Measurements from ENCODE around the gene SNRNP25.
"Not testable (repeated sequence)": the region's sequence is repeated elsewhere in the genome, so short reads cannot be mapped to it uniquely, and the experiment has no call there.

The SNRNP25 gene

GRCh38 chr16:53346-54236 is at the start of gene SNRNP25, which contains the start of gene POLR3K:
Gene SNRNP25, plus strand, starts transcription at chr16:53828. Its CDS starts 189 bp downstream, at chr16:54017.
Gene POLR3K, minus strand, starts transcription at chr16:53608. Its CDS starts 22 bp downstream, at chr16:53586.
- peak; percentile 94 for DNase-seq (ENCODE audit: low read depth)

GRCh38 chr16:9903-10665 is 43.5 kb upstream of the SNRNP25 start:
- no peak for DNase-seq (ENCODE audit: low read depth)
- H3K4me3 ChIP-seq (ENCODE audit: low read depth, low read length), result peak overlapping the region; percentile 36

More at GRCh38 chr16:53346-54236, at the start of gene SNRNP25, which contains the start of gene POLR3K:
- H3K4me3 ChIP-seq (ENCODE audit: low read depth, low read length), result peak within 1 kb of the TSS; percentile 87

GRCh38 chr16:10772-11171 is 42.9 kb upstream of the SNRNP25 start:
- not testable (repeated sequence) for H3K4me3 ChIP-seq (ENCODE audit: low read depth, low read length); DNase-seq (ENCODE audit: low read depth)

- H3K4me3 ChIP-seq (ENCODE audit: low read depth, low read length); DNase-seq (ENCODE audit: low read depth): not testable (repeated sequence)
Observed at GRCh38 chr16:17062-17765, 36.4 kb upstream of the SNRNP25 start.

DNA sequence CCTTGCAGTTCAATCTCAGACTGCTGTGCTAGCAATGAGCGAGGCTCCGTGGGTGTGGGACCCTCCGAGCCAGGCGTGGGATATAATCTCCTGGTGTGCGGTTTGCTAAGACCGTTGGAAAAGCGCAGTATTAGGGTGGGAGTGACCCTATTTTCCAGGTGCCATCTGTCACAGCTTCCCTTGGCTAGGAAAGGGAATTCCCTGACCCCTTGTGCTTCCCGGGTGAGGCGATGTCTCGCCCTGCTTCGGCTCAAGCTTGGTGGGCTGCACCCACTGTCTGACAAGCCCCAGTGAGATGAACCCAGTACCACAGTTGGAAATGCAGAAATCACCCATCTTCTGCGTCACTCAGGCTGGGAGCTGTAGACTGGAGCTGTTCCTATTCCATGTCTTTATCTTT is 32.7 kb upstream of the SNRNP25 start:
- H3K4me3 ChIP-seq (ENCODE audit: low read depth, low read length); DNase-seq (ENCODE audit: low read depth): not testable (repeated sequence)

GRCh38 chr16:24151-24550 is 29.5 kb upstream of the SNRNP25 start:
- not testable (repeated sequence) for DNase-seq (ENCODE audit: low read depth); H3K4me3 ChIP-seq (ENCODE audit: low read depth, low read length)

- not testable (repeated sequence) for DNase-seq (ENCODE audit: low read depth); H3K4me3 ChIP-seq (ENCODE audit: low read depth, low read length)
Observed at GRCh38 chr16:25926-26348, 27.7 kb upstream of the SNRNP25 start.

- not testable (repeated sequence) for H3K4me3 ChIP-seq (ENCODE audit: low read depth, low read length); DNase-seq (ENCODE audit: low read depth)
Observed at GRCh38 chr16:30627-31026, 23.0 kb upstream of the SNRNP25 start.

- not testable (repeated sequence) for H3K4me3 ChIP-seq (ENCODE audit: low read depth, low read length); DNase-seq (ENCODE audit: low read depth)
Observed at GRCh38 chr16:33154-33876, 20.3 kb upstream of the SNRNP25 start.

DNA sequence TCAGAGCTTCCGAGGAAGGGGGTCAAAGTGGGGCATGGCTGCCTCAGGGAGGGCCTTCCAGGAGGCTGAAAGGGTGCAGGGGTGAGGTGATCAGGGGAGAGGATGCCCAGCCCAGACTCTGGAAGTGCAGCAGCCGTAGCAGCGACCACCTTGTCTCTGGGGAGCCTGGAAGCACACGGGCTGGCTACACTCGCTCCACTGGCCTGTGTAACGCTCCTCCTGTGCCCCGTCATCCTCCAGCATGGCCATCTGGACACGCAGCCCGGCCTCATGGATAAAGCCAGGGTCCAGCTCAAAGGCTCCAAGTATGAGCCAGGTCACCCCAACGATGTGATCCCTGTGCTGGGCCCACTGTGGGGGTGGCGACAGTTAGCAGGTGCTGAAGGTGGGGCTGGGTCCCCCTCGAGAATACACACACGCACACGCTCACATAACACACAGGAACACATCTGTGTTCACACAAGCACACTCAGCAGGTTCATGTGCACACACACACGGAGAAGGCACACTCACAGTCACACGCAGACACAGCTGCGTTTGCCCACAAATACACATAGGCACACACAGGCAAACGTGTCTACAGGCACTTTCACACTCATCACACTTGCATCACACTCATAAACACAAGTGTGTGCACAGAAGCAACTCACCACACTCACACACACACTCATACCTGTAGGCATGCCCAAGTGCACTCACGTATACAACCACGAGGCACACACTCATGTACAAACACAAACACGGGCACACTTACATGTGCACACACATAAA is 19.6 kb upstream of the SNRNP25 start:
- no peak overlapping the region for H3K4me3 ChIP-seq (ENCODE audit: low read depth, low read length)
- no peak for DNase-seq (ENCODE audit: low read depth)

DNA sequence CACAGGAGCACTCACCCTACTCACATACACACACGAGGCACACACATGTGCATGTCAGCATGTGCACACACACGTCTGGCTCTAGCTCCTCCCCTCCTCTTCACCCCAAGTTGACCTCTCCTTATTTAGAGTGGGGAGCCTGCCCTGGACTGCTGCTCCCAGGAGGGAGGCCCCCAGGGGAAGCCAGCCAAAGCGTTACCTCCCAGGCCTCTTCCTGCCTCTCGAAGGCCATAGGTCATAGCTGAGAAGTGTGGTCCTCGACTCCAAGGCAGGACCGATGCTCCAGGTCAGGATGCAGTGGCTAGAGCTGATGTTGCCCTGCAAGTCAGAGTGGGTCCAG is 19.0 kb upstream of the SNRNP25 start:
- DNase-seq (ENCODE audit: low read depth), result no peak
- no peak overlapping the region for H3K4me3 ChIP-seq (ENCODE audit: low read depth, low read length)

DNA sequence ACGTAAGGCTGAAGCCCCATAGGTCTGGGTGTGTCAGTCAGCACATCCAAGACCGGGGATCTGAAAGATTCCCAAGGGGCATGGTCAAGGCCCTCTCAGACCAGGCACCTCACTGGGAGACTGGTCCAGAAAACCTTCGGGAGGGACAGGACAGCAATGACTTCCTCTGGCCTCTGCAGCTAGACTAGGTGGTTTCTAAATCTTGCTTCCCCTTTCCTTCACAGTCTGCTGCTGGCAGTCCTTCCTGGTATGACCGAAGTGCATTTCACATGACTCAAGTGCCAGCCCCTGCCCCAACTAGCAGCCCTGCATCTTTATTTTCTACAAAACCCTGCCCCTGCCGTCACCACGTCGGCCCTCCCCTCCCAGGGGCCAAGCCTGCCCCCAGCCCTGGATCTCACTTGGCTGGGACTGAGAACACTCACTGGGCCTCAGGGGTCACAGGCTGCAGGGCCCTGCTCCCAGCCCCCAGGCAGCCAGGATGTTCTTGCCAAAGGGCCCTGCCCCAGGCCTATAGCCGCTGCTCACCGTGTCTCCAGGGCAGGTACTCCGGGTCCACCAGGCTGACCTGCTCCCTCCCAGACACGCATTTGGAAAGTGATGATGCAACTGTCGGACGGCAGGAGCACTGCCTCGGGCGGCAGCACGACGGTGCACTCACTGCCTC is 18.5 kb upstream of the SNRNP25 start:
- no peak for DNase-seq (ENCODE audit: low read depth)
- no peak overlapping the region for H3K4me3 ChIP-seq (ENCODE audit: low read depth, low read length)

GRCh38 chr16:35678-36305 is 17.8 kb upstream of the SNRNP25 start:
- DNase-seq (ENCODE audit: low read depth), result no peak

DNA sequence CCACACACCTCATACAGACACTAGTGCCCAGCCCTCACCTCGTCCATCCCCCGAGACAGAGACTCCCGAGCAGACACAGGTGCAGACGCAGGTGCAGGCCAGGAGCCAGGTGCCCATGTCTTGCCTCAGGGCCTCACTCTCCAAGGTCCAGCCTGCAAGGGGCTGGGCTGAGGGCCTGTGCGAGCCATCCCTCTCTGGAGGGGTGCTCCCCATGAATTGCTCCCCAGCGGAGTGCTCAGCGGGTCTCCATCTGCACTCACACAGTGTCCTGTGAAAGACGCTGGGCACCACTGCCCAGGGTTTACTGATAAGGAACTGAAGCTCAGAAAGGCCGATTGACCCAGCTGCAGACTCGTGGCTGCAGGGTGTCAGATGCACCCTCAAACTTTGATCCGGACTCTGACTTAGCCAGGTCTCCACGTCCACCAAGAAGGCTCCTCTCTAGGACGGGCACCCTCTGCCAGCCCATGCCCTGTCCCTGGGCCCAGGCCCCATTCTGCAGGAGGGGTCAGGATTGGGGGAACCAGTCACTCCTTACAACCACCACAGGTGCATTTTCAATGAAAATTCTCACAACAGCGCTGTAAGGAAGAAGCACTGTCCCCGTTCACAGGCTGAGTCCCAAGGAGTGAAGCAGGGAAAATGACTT is 17.2 kb upstream of the SNRNP25 start:
- H3K4me3 ChIP-seq (ENCODE audit: low read depth, low read length), result no peak overlapping the region
- DNase-seq (ENCODE audit: low read depth), result no peak

More at GRCh38 chr16:35678-36305, 17.8 kb upstream of the SNRNP25 start:
- no peak overlapping the region for H3K4me3 ChIP-seq (ENCODE audit: low read depth, low read length)

- no peak overlapping the region for H3K4me3 ChIP-seq (ENCODE audit: low read depth, low read length)
- DNase-seq (ENCODE audit: low read depth), result no peak
Observed at GRCh38 chr16:37511-37910, 16.1 kb upstream of the SNRNP25 start.

DNA sequence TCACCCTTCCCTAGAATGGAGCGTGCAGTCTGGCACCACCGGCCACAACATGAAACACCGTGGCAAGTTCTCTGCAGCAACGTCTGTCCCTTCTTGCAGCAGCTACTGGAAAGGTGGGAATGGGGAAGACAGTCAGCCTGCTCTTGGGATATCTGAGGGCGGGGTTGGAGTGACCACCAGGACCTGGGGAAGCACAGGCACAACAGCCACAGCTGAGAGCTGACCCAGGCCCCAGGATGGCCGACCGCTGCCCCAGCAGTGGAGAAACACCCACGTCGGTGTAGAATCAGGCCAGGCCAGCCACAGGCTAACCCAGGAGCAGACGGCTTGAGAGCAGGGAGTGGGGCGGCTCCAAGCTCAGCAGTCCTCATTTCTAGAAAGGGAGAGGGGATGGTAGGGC is 15.4 kb upstream of the SNRNP25 start:
- DNase-seq (ENCODE audit: low read depth), result not testable (repeated sequence)

More for the DNA sequence above, 15.4 kb upstream of the SNRNP25 start:
- H3K4me3 ChIP-seq (ENCODE audit: low read depth, low read length), result not testable (repeated sequence)

Data from skeletal muscle cell (primary cell).